ENCODE data around the gene CNDP1. TPM values are rescaled to one million over a fixed set of nuclear protein-coding genes. Genes with fewer than 3 reads are reported as not detected.
A peak's percentile ranks its signal among the peaks of the same experiment; 100 is the strongest.

Gene CNDP1
- polyA plus RNA-seq, 1 experiment, result not detected

DNA sequence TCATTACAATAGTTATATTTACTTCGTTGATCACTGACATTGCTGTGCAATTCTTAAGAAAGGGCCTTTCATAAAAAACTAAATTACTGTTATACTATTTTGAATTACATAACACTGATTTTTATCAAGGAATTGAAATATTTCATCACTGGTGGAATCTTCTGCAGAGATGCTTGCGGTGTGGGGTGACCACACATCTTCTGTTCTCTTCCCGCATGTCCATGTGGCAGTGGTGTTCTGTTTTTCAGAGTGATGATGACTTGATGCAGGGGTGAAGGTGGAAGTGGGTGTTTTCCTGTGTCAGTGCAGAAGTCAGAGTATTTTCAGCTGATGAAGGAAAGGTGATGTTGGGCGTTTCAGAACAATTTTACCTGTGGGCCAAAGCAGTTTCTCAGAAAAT, 31.2 kb upstream of the CNDP1 start:
- no peak overlapping the region for H3K27ac ChIP-seq (ENCODE audit: low read depth, low read length)
- ChIA-PET CTCF (interaction anchor here (0.6 to 1.1 kb wide), 2 partner anchors 49 to 351 kb away, joined by 3 to 8 read pairs; no protein-coding TSS in a partner anchor), POLR2A (no interaction called here)
- no peaks in the 10 kb centered on the region for H3K27me3 ChIP-seq (ENCODE audit: control insufficient read depth, insufficient read depth, low read length)
- TF ChIP-seq, protein P1, sequence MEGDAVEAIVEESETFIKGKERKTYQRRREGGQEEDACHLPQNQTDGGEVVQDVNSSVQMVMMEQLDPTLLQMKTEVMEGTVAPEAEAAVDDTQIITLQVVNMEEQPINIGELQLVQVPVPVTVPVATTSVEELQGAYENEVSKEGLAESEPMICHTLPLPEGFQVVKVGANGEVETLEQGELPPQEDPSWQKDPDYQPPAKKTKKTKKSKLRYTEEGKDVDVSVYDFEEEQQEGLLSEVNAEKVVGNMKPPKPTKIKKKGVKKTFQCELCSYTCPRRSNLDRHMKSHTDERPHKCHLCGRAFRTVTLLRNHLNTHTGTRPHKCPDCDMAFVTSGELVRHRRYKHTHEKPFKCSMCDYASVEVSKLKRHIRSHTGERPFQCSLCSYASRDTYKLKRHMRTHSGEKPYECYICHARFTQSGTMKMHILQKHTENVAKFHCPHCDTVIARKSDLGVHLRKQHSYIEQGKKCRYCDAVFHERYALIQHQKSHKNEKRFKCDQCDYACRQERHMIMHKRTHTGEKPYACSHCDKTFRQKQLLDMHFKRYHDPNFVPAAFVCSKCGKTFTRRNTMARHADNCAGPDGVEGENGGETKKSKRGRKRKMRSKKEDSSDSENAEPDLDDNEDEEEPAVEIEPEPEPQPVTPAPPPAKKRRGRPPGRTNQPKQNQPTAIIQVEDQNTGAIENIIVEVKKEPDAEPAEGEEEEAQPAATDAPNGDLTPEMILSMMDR (IDR thresholded peaks at IDR 0.05; ENCODE audit: low read depth, low read length), result no peak
- no peaks in the 10 kb centered on the region for H3K9me3 ChIP-seq (ENCODE audit: control insufficient read depth, insufficient read depth, low read length)
- DNase-seq (ENCODE audit: low read depth, low spot score), result no peak
- H3K4me3 ChIP-seq (ENCODE audit: low read depth, low read length), result no peak overlapping the region

GRCh38 chr18:74505776-74506175, 28.5 kb upstream of the CNDP1 start:
- POLR2A ChIA-PET, result no interaction called here
- Histone ChIP-seq H3K9me3 (ENCODE audit: control insufficient read depth, insufficient read depth, low read length) (no peaks in the 10 kb centered on the region), H3K4me3 (ENCODE audit: low read depth, low read length) (no peak overlapping the region), H3K27ac (ENCODE audit: low read depth, low read length) (no peak overlapping the region), H3K27me3 (ENCODE audit: control insufficient read depth, insufficient read depth, low read length) (no peaks in the 10 kb centered on the region)
- DNase-seq (ENCODE audit: low read depth, low spot score), result no peak
- CTCF ChIA-PET, result interaction anchor here (1.2 kb wide), 1 partner anchor 46 kb away, joined by 3 read pairs; no protein-coding TSS in a partner anchor
- TF ChIP-seq, protein P1 (IDR thresholded peaks at IDR 0.05; ENCODE audit: low read depth, low read length), result no peak

DNA sequence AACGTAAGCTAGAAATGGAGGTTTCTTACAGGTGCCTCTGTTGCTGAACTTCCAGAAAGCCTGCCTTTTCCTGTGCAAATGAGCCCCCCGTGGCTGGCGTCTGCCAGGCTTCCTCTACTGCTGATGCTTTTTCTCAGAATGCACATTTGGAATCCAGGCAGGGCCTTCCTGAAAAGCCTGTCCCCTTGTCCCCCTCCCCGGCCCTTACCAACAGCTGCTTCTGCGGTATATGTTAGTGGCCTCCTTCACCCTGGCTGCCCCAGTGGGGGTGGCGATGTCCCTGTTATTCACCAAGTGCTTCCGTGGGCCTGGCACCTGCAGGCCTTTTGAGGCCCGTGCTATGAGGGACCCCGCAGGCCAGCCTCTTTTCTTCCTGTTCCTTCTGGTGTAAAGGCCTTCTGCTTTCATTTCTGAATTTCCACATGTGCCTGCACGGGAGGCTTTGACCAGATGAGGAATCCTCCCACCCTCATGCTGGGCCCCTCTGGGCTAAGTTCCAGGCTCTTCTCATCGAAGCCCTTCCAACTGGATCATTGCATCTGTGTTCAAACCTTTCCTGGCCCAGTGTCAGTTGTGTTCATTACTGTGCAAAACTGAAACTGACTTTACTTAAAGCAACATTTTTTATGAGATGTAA, 27.7 kb upstream of the CNDP1 start:
- peak; percentile 4 for DNase-seq (ENCODE audit: low read depth, low spot score)
- no peaks in the 10 kb centered on the region for H3K27me3 ChIP-seq (ENCODE audit: control insufficient read depth, insufficient read depth, low read length)
- TF ChIP-seq, protein P1 (IDR thresholded peaks at IDR 0.05; ENCODE audit: low read depth, low read length), result no peak
- ChIA-PET POLR2A (no interaction called here), CTCF (no interaction called here)
- no peak overlapping the region for H3K27ac ChIP-seq (ENCODE audit: low read depth, low read length)
- no peaks in the 10 kb centered on the region for H3K9me3 ChIP-seq (ENCODE audit: control insufficient read depth, insufficient read depth, low read length)
- H3K4me3 ChIP-seq (ENCODE audit: low read depth, low read length), result no peak overlapping the region

DNA sequence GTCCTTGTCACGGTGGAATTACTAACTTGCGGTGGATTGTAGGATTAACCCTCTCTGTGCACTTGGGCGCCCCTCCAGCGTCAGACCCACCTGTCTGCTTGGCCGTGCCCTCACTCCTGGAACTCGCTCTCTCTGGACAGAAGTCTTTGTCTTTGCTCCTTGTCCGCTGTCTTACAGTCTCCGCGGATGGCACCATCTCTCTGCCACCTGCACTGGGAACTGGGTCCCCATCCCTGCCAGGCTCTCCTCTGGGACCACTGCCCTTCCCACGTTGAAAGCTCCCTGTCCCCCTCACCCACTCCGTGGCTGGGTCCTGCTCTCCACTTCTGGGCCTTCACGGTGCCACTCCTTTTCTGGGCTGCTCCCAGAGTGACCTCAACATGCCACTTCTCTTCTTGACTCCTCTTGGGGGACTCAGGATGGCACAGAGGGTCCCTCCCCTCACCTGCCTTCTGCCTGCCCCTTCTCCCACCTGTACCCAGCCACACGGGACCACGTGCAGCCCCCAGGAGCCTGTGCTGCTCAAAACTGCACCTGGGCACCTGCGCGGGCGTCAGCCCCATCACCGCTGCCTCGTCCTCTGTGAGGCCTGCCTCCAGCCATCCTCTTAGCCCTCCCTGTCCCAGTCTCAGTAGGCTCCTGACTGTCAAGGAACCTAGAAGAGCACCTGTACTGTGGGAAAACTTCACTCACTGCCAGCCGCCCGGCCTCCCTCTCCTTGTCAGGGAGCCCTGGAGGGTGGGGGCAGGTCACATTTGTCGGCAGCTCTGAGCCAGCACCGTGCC, 27.0 kb upstream of the CNDP1 start:
- ChIA-PET CTCF (no interaction called here), POLR2A (no interaction called here)
- H3K27ac ChIP-seq (ENCODE audit: low read depth, low read length), result no peak overlapping the region
- H3K9me3 ChIP-seq (ENCODE audit: control insufficient read depth, insufficient read depth, low read length), result no peaks in the 10 kb centered on the region
- TF ChIP-seq, protein P1 (IDR thresholded peaks at IDR 0.05; ENCODE audit: low read depth, low read length), result no peak
- DNase-seq (ENCODE audit: low read depth, low spot score), result no peak
- no peak overlapping the region for H3K4me3 ChIP-seq (ENCODE audit: low read depth, low read length)
- H3K27me3 ChIP-seq (ENCODE audit: control insufficient read depth, insufficient read depth, low read length), result no peaks in the 10 kb centered on the region

GRCh38 chr18:74507927-74508326, 26.4 kb upstream of the CNDP1 start:
- Histone ChIP-seq H3K4me3 (ENCODE audit: low read depth, low read length) (no peak overlapping the region), H3K27me3 (ENCODE audit: control insufficient read depth, insufficient read depth, low read length) (no peaks in the 10 kb centered on the region), H3K9me3 (ENCODE audit: control insufficient read depth, insufficient read depth, low read length) (no peaks in the 10 kb centered on the region), H3K27ac (ENCODE audit: low read depth, low read length) (no peak overlapping the region)
- ChIA-PET POLR2A (no interaction called here), CTCF (no interaction called here)
- no peak for DNase-seq (ENCODE audit: low read depth, low spot score)
- TF ChIP-seq, protein P1 (IDR thresholded peaks at IDR 0.05; ENCODE audit: low read depth, low read length), result no peak
